Stimulated activated CD4-positive, alpha-beta T cell treated with anti-CD3 and anti-CD28 coated beads, Interleukin-12 subunit alpha, Interleukin-12 subunit beta, amount 100 ng/mL, for 4 hours (primary cell): ENCODE measurements around the gene PAPPA.

Source experiments
- DNase-seq: peaks from one replicate; pipeline ENCODE4 v3.0.0-alpha.2; 2020

The PAPPA gene

DNA sequence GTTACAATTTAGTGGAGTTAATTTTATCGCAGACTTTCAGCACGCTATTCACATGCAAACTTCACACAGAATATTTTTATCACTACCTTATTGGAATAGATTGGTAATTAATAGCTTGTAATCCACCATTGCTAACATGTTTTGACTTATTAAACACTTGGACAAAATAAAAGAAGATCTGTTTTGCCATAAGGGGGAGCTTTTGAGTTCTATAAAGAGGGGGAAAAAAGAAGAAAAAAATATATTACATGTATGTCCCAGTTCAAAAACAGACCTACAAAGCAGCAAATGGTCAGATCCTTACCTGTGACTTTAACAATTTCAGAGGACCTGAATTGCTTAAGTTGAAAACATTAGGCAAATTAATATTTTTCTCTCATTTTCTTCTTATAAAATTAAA lies 1.2 kb upstream of the PAPPA start:
- DNase-seq, result no peak

GRCh38 chr9:116152941-116153764 lies 438 bp upstream of the PAPPA start:
- DNase-seq, result no peak

- no peak for DNase-seq
These were observed 864 bp downstream of the PAPPA start for GRCh38 chr9:116154334-116154975.

DNA sequence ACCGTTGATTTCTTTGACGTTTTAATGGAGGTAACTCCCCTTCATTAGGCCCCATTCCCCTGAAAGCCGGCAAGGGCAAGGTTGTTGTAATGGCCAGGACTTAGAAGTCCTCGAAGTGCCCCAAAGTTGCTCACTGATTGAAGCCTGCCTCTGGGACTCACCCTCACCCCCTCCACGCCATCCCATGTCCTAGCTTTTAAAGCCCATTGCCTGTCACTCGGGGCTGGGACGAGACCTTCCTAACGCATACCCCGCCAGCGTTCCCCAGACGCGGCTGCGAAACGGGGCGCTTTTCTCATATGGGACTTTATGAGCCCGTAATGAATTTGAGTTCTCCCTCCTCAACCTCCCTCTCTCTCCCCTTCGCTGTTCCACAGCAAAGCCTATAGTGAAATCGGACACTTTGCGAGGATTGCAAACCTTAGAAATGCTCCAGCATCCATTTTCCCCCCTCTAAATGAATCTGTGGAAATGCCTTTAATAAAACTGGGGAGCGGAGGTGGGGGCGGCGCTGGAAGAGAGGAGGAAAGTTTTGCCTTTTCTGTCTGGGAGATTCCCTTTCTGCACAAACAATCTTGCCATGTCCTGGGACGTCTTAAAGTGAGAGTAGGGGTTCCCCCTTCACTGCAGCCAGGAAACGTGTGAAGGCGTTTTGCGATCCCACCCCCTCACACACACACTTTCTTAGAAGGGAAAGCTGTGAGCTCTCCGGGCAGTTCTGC lies 1.5 kb downstream of the PAPPA start:
- no peak for DNase-seq

GRCh38 chr9:116155698-116156039 lies 2.1 kb downstream of the PAPPA start:
- DNase-seq, result no peak

- DNase-seq, result no peak
These were observed 3.2 kb downstream of the PAPPA start for GRCh38 chr9:116156621-116157314.

DNA sequence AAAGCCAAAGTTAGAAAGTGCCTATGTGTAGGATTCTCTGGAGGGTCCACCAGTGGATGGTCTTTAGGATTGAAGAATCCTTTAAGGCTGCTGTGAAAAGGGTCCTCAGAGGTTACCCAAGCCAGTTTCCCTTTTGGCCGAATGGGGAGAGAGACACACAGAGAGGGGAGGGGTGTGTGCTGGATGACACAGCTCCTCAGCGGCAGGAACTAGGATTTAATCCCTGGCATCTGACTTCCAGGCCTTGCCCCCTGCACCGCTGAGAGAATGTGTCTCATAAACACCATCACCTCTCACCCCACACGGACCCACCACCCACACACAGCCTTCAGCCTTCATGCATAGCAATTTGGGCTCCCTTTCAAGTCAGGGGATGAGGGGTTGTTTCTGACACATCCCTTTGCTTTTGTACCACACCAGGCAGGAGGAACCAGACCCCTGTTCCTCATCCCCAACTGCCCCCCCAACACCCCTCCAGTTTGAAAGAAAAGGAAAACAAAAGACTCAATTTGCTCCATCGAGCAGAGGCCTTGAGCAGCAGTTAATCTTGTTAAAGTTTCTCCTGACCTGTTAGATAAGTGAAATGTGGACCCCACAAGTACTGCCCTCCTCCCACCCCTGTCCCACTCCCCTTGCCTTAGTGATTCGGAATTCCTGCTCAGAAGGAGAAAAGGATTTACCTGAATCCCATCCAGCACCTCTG lies 4.0 kb downstream of the PAPPA start:
- DNase-seq, result no peak

- no peak for DNase-seq
These were observed 7.3 kb downstream of the PAPPA start for GRCh38 chr9:116160676-116161571.

DNA sequence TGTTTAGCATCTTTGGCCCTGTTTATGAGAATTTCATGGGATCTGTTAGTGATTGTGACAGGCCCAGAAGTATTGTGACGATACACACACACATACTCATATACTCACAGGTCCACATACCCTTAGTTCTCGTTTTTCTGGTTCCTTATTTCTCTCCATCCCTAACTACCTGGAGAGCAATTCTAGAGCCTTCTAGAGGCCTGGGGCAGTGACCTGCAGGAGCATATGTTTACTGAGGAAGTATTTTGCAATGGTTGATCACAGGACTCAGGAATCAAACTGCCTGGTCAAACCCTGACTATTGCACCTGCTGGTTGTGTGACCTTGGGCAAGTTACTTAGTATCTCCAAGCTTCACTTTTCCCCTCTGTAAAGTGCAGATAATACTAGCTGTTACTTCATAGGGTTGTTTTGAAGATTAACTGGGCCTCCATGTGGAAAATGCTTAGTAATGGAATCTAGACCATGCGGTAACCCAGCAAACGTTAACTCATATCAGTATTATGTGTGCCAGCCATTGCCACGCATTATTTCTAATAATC lies 8.7 kb downstream of the PAPPA start:
- DNase-seq, result no peak

DNA sequence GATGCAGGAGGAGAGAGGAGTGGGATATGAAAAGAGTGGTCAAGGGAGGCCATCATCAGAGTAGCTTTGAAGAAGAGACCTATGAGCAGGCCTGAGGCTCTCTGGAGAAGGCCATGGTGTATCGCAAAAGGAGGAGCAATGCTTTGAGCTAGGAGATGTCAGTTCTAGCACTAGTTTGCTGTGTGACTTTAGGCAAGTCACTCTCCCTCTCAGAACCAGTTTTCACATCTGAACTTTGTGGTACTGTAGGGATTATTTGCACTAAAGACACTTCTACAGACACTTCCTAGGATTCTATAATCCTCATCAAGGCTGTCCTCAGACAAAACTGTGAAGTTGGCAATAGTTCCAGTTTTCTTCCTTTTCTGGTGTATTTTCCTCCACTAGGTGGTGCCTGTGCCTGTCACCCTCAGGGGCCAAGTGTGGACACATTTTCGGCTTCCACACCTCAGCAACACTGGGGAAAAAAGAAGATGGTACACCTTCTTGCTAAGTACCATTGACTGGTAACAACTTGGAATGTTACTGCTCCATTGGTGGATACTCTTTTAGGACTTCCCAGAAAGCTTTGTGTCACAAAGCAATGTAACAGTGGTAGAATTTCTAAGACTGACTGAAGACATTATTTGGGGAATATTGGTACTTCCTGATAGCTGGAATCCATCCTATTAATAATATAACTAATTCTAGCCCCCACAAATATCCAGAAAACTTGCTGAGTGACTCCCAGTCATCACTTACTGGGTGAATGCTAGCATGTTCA lies 9.9 kb downstream of the PAPPA start:
- DNase-seq, result no peak

GRCh38 chr9:116165912-116166311 lies 12.3 kb downstream of the PAPPA start:
- DNase-seq, result no peak

DNA sequence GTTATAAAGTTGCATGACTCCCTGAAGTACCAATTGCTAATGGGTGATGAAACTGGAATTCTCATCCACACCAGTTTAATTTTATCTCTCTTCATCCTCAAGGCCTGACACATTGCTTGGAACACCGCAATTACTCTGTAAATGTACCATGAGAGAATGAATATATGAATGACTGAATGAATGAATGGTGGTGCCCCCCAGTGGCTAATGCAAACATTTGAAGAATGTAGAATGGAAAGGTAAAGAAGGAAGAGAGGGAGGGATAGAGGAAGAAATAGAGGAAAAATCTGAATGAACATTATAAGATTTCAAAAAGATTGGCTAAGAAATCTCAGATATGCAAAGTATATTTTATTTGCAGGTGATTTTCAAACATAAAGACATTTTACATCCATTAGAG lies 13.1 kb downstream of the PAPPA start:
- DNase-seq, result no peak

DNA sequence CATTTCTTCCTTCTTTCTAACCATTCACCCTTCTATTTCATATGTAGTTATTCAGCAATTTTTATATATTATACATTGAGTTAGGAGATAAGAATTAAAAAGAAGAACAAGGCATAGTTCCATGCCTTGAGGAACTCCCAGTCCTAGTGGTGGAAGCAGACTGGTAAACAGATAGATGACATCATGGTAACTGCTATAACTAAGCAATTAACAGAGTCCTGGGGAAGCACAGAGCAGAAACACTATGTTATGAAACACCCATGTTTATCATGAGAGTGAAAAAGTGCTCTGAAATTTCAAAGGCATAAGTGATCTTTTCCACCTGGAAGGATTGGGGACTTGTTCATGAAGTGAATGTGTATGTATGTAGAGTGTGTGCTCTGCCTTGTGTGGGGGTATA lies 14.6 kb downstream of the PAPPA start:
- no peak for DNase-seq

- no peak for DNase-seq
These were observed 18.6 kb downstream of the PAPPA start for GRCh38 chr9:116172216-116172615.

DNA sequence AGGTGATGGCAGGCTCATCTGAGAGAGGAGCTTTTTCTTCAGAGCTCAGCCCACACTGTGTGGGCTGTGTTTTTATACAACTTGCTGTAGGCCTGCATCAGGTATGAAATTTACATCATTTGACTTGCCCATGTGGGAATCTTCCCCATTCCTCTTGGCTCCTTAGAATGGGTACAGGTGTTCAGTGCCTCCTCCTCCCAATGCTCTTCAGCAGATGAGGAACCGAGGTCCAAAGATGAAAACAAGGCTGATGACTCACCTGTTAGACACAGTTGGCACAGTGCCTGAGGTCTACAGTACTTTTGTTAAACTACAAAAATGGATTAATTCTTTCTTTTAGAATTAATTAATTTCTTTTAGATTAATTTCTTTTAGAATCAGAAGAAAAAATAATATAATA lies 20.8 kb downstream of the PAPPA start:
- no peak for DNase-seq

- no peak for DNase-seq
These were observed 22.0 kb downstream of the PAPPA start for GRCh38 chr9:116175614-116176013.

- DNase-seq, result no peak
These were observed 25.1 kb downstream of the PAPPA start for GRCh38 chr9:116178481-116179211.

- DNase-seq, result no peak
These were observed 26.0 kb downstream of the PAPPA start for GRCh38 chr9:116179568-116179967.

DNA sequence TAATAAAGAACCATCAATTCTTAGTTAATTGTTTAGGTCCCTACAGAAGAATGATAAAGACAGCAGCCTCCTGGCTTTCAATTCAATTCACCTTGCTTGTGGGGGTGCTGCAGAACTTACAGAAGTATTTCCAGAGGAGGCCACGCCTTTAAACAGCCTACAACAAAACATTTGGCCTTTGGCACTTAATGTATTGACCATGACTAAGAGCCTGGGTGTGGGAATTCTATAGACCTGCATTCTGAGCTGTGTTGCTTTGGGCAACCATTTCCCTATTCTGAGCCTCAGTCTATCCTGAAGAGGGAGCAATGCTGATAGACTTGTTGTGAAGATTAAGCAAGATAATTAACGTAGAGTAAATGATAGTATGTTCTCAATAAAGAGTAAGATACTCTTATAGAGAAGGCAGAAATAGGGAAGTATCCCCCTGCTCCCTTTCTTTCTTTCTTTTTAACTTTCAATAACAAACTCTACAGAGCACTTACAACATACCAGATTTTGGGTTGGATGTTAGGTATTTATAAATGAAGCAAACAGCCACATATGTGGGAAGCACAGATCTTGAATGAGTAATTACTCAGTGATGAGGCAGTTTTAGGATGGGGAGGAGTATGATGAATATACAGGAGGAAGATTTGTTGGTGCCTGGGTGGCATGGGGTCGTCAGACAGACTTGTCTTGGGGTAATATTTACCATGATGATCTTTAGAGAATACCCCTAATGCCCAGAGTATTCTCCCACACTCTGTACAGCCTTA lies 28.4 kb downstream of the PAPPA start:
- no peak for DNase-seq
